HepG2 (cell line): ENCODE measurements around the gene TJP2.

Experiments
- ATF6 ChIP-seq: sonication (generic); formaldehyde crosslinking; conservative IDR thresholded peaks from 2 replicates; pipeline ENCODE4 v1.4.0; 2020; ENCODE audit warnings: missing genetic modification reagents
- CTCF ChIP-seq: sonication (generic); formaldehyde crosslinking; IDR thresholded peaks from 2 replicates; pipeline ENCODE4 v1.5.0; 2020; ENCODE audit warnings: mild to moderate bottlenecking, missing genetic modification reagents, moderate library complexity
- KDM1A ChIP-seq: IDR thresholded peaks from 2 replicates; pipeline ENCODE4 v1.6.1; 2016; ENCODE audit warnings: missing compliant biosample characterization
- MLLT10 ChIP-seq: sonication (generic); formaldehyde crosslinking; IDR thresholded peaks from 2 replicates; pipeline ENCODE4 v1.4.0; 2020; ENCODE audit warnings: missing genetic modification reagents
- MXI1 ChIP-seq: IDR thresholded peaks from 3 replicates; pipeline ENCODE4 v1.6.1; 2012; ENCODE audit warnings: low read depth, low read length, inconsistent platforms, borderline replicate concordance
- ZNF10 ChIP-seq: sonication (generic); formaldehyde crosslinking; IDR thresholded peaks from 2 replicates; pipeline ENCODE4 v1.4.0; 2020; ENCODE audit warnings: mild to moderate bottlenecking, low read depth, missing genetic modification reagents, borderline replicate concordance

GRCh38 chr9:69260161-69260560 lies 86.1 kb downstream of the TJP2 start:
- TF ChIP-seq MXI1 (no peak), KDM1A (no peak), MLLT10 (CRISPR knock-in tag) (no peak), ZNF10 (CRISPR knock-in tag) (no peak), CTCF (CRISPR knock-in tag) (no peak), ATF6 (no peak)
